Panc1 (cell line): ENCODE data around the gene RBBP7. TPM values are rescaled to one million over a fixed set of nuclear protein-coding genes. Genes with fewer than 3 reads are reported as not detected.

Experiments
- ATAC-seq: fragments of 200-7000 bp; cut with Tn5 transposase; 2 replicates; pipeline ENCODE4 v1.9.1; 2020; ENCODE audit warnings: mild to moderate bottlenecking, moderate library complexity
- BruUV-seq: library from RNA; stranded (reverse); fragments of 400-500 nt; replicated peaks from 2 replicates; lab custom pipeline; 2021; lab: Mats Ljungman, UMichigan
- CTCF ChIA-PET: fragments of 300-600 bp; sonication (Branson Sonifier 250); formaldehyde crosslinking; loops from one replicate; lab custom pipeline; 2022; ENCODE audit warnings: antibody characterized with exemption; lab: Charles Lee
- POLR2A ChIA-PET: fragments of 300-600 bp; sonication (Branson Sonifier 250); formaldehyde crosslinking; loops from one replicate; lab custom pipeline; 2022; ENCODE audit warnings: antibody characterized with exemption; lab: Charles Lee
- DNase-seq: peaks from one replicate; pipeline ENCODE4 v3.0.0-alpha.2; 2010; ENCODE audit warnings: low read depth, low spot score
- H3K27ac ChIP-seq: 2 replicates; pipeline ENCODE4 v1.5.1; 2011; ENCODE audit warnings: mild to moderate bottlenecking, low read length, inconsistent platforms
- H3K27me3 ChIP-seq: fragments of 200-500 bp; sonication (Bioruptor generic); 2 replicates; pipeline ENCODE4 v1.6.0; 2014; ENCODE audit warnings: low read length, inconsistent platforms; ENCODE audit not compliant: control insufficient read depth, insufficient read depth
- H3K36me3 ChIP-seq: fragments of 200-500 bp; sonication (Bioruptor generic); 2 replicates; pipeline ENCODE4 v1.5.1; 2014; ENCODE audit warnings: inconsistent platforms, mild to moderate bottlenecking, low read length, moderate library complexity; ENCODE audit not compliant: control insufficient read depth, insufficient read depth
- H3K4me1 ChIP-seq: 2 replicates; pipeline ENCODE4 v1.5.1; 2011; ENCODE audit warnings: inconsistent platforms, mild to moderate bottlenecking, low read length, moderate library complexity; ENCODE audit not compliant: control insufficient read depth, insufficient read depth
- H3K4me3 ChIP-seq, 2 experiments: 2 replicates each; pipeline ENCODE4 v1.5.1; 2011 to 2012; ENCODE audit warnings: low read depth in 2 of 2, low read length in 2 of 2, mild to moderate bottlenecking in 2 of 2, inconsistent platforms in 1 of 2, moderate library complexity in 1 of 2
- H3K9me3 ChIP-seq: fragments of 200-500 bp; sonication (Bioruptor generic); 2 replicates; pipeline ENCODE4 v1.5.1; 2014; ENCODE audit warnings: low read depth, mild to moderate bottlenecking, inconsistent platforms, low read length, moderate library complexity; ENCODE audit not compliant: control insufficient read depth, insufficient read depth
- POLR2AphosphoS5 ChIP-seq: IDR thresholded peaks from 2 replicates; pipeline ENCODE4 v1.6.1; 2012; ENCODE audit warnings: mild to moderate bottlenecking, low read depth, low read length, moderate library complexity
- SIN3A ChIP-seq: IDR thresholded peaks from 2 replicates; pipeline ENCODE4 v1.6.1; 2012; ENCODE audit warnings: low read depth, mild to moderate bottlenecking, low read length, moderate library complexity, borderline replicate concordance; ENCODE audit not compliant: insufficient read depth
- TCF7L2 ChIP-seq: IDR thresholded peaks from 2 replicates; pipeline ENCODE4 v1.6.1; 2011; ENCODE audit warnings: mild to moderate bottlenecking, low read depth, low read length, inconsistent platforms
- in situ Hi-C: cut with HindIII; loops from 2 replicates; pipeline ENCODE4 v1.10.0; 2016; ENCODE audit warnings: low sequenced_read_pairs, low pct_unique_long_range_greater_than_20kb
- intact Hi-C: fragments of 100-400 bp; cut with micrococcal nuclease; formaldehyde crosslinking; loops from one replicate; pipeline ENCODE4 v1.10.0; 2022; ENCODE audit not compliant: unreplicated experiment
- total RNA-seq: library from RNA; stranded (reverse); gene quantifications from one replicate; pipeline ENCODE4 v1.2.1, GENCODE V29; 2021; ENCODE audit not compliant: unreplicated experiment
- TF ChIP-seq, protein P1 (sequence below), 2 experiments: IDR thresholded peaks; 2 replicates each; pipeline ENCODE4 v1.6.1; 2011 to 2012; ENCODE audit warnings: low read depth in 2 of 2, control low read depth in 1 of 2, low read length in 1 of 2, mild to moderate bottlenecking in 1 of 2, moderate library complexity in 1 of 2; ENCODE audit not compliant: insufficient read depth in 1 of 2
- TF ChIP-seq, protein P2 (sequence below): fragments of 450-650 bp; IDR thresholded peaks from 2 replicates; pipeline ENCODE4 v1.5.1; 2017; ENCODE audit warnings: mild to moderate bottlenecking

RBBP7 gene
- total RNA-seq, 1 experiment from 2014 or later: 95.8 TPM

DNA sequence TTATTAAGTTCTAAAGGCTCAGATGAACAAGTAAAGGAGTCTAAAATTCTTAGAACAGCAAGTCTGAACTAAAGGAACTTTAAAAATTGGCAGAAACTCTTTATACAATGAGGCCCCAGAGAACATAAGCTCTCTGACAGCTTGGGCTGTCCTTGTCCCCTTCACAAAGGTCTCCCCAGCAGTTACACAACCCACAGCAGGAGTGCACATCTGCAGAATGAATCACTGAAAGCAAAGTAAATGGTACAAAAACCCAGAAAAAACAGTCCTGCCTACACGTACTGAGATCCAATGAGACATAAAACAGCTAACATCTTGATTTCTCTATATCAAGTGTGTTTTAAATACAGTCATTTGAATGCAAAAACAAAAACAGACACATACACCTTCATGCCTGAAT is 18.7 kb downstream of the RBBP7 start:
- TF ChIP-seq, protein P1, sequence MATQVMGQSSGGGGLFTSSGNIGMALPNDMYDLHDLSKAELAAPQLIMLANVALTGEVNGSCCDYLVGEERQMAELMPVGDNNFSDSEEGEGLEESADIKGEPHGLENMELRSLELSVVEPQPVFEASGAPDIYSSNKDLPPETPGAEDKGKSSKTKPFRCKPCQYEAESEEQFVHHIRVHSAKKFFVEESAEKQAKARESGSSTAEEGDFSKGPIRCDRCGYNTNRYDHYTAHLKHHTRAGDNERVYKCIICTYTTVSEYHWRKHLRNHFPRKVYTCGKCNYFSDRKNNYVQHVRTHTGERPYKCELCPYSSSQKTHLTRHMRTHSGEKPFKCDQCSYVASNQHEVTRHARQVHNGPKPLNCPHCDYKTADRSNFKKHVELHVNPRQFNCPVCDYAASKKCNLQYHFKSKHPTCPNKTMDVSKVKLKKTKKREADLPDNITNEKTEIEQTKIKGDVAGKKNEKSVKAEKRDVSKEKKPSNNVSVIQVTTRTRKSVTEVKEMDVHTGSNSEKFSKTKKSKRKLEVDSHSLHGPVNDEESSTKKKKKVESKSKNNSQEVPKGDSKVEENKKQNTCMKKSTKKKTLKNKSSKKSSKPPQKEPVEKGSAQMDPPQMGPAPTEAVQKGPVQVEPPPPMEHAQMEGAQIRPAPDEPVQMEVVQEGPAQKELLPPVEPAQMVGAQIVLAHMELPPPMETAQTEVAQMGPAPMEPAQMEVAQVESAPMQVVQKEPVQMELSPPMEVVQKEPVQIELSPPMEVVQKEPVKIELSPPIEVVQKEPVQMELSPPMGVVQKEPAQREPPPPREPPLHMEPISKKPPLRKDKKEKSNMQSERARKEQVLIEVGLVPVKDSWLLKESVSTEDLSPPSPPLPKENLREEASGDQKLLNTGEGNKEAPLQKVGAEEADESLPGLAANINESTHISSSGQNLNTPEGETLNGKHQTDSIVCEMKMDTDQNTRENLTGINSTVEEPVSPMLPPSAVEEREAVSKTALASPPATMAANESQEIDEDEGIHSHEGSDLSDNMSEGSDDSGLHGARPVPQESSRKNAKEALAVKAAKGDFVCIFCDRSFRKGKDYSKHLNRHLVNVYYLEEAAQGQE (IDR thresholded peaks at IDR 0.05; ENCODE audit: insufficient read depth in 1 of 2, low read depth in 2 of 2, low read length in 1 of 2): no peak
- Histone ChIP-seq H3K4me1 (no peaks in the 10 kb centered on the region), H3K27ac (no peak overlapping the region), H3K4me3 (no peak overlapping the region), H3K27me3 (no peaks in the 10 kb centered on the region), H3K9me3 (no peaks in the 10 kb centered on the region), H3K36me3 (peaks cover 7% of the 10 kb centered on the region)
- ATAC-seq (no peak), DNase-seq (no peak)
- ChIA-PET POLR2A (no interaction called here), CTCF (no interaction called here)
- in situ Hi-C loops (no loop called here), intact Hi-C loops (no loop called here)
- no TSS peak for BruUV-seq

DNA sequence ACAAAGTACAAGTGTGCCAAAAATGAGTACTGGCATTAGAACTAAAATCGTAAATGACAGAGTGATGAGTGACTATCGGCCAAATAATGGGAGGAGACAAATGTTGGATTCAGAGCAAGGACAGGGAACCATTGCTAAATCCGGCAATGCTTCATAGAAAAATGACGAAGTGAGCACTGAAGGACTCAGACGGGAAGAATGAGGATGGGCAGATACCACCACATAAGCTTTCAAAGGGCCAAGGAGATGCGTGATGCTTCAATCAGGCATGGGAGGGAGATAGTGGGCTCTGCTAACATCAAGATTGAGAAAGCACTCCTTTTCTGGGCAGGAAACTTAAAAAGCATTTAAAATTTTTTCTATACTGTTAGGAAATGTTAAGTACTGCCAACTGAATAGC is 21.6 kb downstream of the RBBP7 start:
- CTCF ChIA-PET: no interaction called here
- in situ Hi-C loops: no loop called here
- no peak for ATAC-seq

More for the DNA sequence above, 21.6 kb downstream of the RBBP7 start:
- Histone ChIP-seq H3K36me3 (peaks cover 7% of the 10 kb centered on the region), H3K27me3 (no peaks in the 10 kb centered on the region), H3K4me1 (no peaks in the 10 kb centered on the region), H3K4me3 (no peak overlapping the region), H3K27ac (no peak overlapping the region), H3K9me3 (no peaks in the 10 kb centered on the region)
- intact Hi-C loops: no loop called here
- POLR2A ChIA-PET: no interaction called here
- TF ChIP-seq, protein P1 (IDR thresholded peaks at IDR 0.05; ENCODE audit: insufficient read depth in 1 of 2, low read depth in 2 of 2, low read length in 1 of 2): no peak
- TF ChIP-seq TCF7L2 (no peak), POLR2AphosphoS5 (no peak), SIN3A (no peak)
- TF ChIP-seq, protein P2, sequence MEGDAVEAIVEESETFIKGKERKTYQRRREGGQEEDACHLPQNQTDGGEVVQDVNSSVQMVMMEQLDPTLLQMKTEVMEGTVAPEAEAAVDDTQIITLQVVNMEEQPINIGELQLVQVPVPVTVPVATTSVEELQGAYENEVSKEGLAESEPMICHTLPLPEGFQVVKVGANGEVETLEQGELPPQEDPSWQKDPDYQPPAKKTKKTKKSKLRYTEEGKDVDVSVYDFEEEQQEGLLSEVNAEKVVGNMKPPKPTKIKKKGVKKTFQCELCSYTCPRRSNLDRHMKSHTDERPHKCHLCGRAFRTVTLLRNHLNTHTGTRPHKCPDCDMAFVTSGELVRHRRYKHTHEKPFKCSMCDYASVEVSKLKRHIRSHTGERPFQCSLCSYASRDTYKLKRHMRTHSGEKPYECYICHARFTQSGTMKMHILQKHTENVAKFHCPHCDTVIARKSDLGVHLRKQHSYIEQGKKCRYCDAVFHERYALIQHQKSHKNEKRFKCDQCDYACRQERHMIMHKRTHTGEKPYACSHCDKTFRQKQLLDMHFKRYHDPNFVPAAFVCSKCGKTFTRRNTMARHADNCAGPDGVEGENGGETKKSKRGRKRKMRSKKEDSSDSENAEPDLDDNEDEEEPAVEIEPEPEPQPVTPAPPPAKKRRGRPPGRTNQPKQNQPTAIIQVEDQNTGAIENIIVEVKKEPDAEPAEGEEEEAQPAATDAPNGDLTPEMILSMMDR: no peak
- no peak for DNase-seq
- BruUV-seq: no TSS peak
